ENCODE results near the gene NR2E1.

GRCh38 chr6:108117427-108118358 lies 48.1 kb upstream of the NR2E1 start:
- no peak for TF ChIP-seq POLR2AphosphoS5 (IDR thresholded peaks at IDR 0.05)
- TF ChIP-seq CTCF (IDR thresholded peaks at IDR 0.05), result no peak
- TF ChIP-seq POLR2A (IDR thresholded peaks at IDR 0.05), result no peak
- TF ChIP-seq EP300 (IDR thresholded peaks at IDR 0.05), result no peak

Data from stomach (tissue), 4 donors.